Motor neuron (in vitro differentiated cells): ENCODE measurements around the gene PPP1R2. TPM values are rescaled to one million over a fixed set of nuclear protein-coding genes. Genes with fewer than 3 reads are reported as not detected.

Source experiments
- ATAC-seq, 8 experiments: fragments of 200-7000 bp; cut with Tn5 transposase; replicated peaks in 6 of 8; 2 replicates each; pipeline ENCODE4 v1.8.0; 2021; ENCODE audit warnings: mild to moderate bottlenecking in 8 of 8, moderate library complexity in 8 of 8
- H3K27ac ChIP-seq, 2 donors: fragments of 250-450 bp; sonication (Bioruptor Pico); 2 replicates each; pipeline ENCODE4 v1.9.0; 2021; ENCODE audit warnings: antibody characterized with exemption in 2 of 2, mild to moderate bottlenecking in 2 of 2, moderate library complexity in 1 of 2
- H3K4me1 ChIP-seq, 2 donors: fragments of 250-450 bp; sonication (Bioruptor Pico); replicated peaks in 1 of 2; 2 replicates each; pipeline ENCODE4 v1.6.1; 2021; ENCODE audit warnings: antibody characterized with exemption in 2 of 2, mild to moderate bottlenecking in 2 of 2, moderate library complexity in 1 of 2
- H3K4me3 ChIP-seq, 5 donors: fragments of 250-450 bp; sonication (Bioruptor Pico); 2 replicates each; pipeline ENCODE4 v1.9.0; 2021; ENCODE audit warnings: antibody characterized with exemption in 5 of 5, mild to moderate bottlenecking in 5 of 5, moderate library complexity in 4 of 5
- WGBS, 10 experiments: fragments of 450-650 bp; shearing (Covaris generic); methylation state at CpG; one replicate each; pipeline ENCODE4 v1.0.0; 2022; 5-methylcytosine and 5-hydroxymethylcytosine counted together
- in situ Hi-C, 9 experiments: fragments of 400-800 bp; cut with MboI; loops; one replicate each; pipeline ENCODE4 v1.15.0; 2021; ENCODE audit warnings: low sequenced_read_pairs in 9 of 9, low pct_unique_long_range_greater_than_20kb in 2 of 9; ENCODE audit not compliant: unreplicated experiment in 9 of 9
- total RNA-seq, 8 experiments: library from RNA; unstranded; fragments of 300-600 nt; gene quantifications; 2 replicates each; pipeline versions ENCODE4 v1.2.3 to v1.2.4, GENCODE V29; 2022

PPP1R2 gene
- total RNA-seq, 8 experiments from 2014 or later, result 28.0 to 65.0 (median 36.9) TPM

DNA sequence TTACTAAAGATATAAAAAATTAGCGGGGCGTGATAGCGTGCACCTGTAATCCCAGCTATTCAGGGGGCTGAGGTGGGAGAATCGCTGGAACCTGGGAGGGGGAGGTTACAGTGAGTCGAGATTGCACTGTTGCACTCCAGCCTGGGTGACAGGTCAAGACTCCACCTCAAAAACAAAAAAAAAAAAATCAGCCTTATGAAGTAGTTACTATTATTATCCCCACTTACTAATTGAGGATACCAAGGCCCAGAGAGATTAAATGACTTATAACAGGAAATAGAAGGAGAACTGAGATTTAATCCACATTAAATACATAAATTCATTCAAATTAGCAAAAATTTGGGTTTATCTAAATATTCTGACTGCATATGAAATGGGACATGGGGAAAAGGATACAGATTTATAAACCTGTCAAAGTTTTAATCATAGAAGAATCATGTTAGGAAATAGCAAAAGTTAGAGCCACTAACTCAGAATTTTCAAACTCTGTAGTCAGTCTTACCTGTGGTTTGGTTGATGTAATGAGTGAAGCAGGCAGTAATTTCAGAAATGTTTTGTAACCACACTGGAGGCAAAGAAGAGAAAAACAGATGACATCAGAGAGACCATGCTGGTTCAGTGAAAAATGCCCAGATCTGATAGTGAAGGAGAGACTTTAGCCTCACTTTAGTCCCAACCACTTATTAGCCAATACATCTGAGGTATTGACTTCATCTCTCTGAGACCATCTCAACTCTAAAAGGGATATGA lies 75.3 kb downstream of the PPP1R2 start:
- H3K4me1 ChIP-seq, result no peaks in the 10 kb centered on the region
- H3K4me3 ChIP-seq, result no peak overlapping the region
- WGBS, 10 experiments, result 38 to 100% (median 88%) methylated on average over 1 to 5 of the region's 5 CpGs; no CpG with 5 or more reads in 4 of the 10 experiments
- no peak overlapping the region for H3K27ac ChIP-seq
- ATAC-seq, result no peak
- in situ Hi-C loops, result no loop called here

DNA sequence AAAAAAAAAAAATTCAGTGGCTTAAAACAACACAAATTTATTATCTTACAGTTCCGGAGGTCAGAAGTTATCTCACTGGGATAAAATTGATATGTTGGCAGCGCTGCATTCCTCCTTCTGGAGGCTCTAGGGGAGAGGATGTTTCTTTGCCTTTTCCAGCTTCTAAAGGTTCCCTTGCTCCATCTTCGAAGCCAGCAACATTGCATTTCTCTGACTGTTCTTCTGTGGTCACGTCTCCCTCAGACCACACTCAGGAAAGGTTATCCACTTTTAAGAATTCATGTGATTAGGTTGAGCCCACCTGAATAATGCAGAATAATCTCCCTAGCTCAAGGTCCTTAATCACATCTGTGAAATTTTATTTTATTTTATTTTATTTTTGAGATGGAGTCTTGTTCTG lies 76.9 kb downstream of the PPP1R2 start:
- in situ Hi-C loops, result no loop called here

More for the DNA sequence above, 76.9 kb downstream of the PPP1R2 start:
- no peak for ATAC-seq
- Histone ChIP-seq H3K4me3 (no peak overlapping the region), H3K4me1 (no peaks in the 10 kb centered on the region), H3K27ac (no peak overlapping the region)
- 60 to 100% (median 87%) methylated on average over 1 to 4 of the region's 4 CpGs; no CpG with 5 or more reads in 2 of the 10 experiments for WGBS, 10 experiments

Other genes starting within 250 kb of the PPP1R2 start
- 10 to 100 TPM; 35.8 to 75.8 (median 52.7) TPM for gene ACAP2, start 100.3 kb downstream of the PPP1R2 start, total RNA-seq
- gene APOD, start 40.6 kb upstream of the PPP1R2 start, total RNA-seq, result 10 to 100 TPM in 3 of 8 experiments, 1 to 10 TPM in 1, under 1 TPM in 3, not detected in 1; 0.17 to 36.7 (median 8.8) TPM
- gene MUC20, start 177.7 kb upstream of the PPP1R2 start, total RNA-seq, result 1 to 10 TPM in 5 of 8 experiments, under 1 TPM in 3; 0.49 to 6.3 (median 1.1) TPM